ENCODE measurements around the gene PTGFR.

The PTGFR gene

DNA sequence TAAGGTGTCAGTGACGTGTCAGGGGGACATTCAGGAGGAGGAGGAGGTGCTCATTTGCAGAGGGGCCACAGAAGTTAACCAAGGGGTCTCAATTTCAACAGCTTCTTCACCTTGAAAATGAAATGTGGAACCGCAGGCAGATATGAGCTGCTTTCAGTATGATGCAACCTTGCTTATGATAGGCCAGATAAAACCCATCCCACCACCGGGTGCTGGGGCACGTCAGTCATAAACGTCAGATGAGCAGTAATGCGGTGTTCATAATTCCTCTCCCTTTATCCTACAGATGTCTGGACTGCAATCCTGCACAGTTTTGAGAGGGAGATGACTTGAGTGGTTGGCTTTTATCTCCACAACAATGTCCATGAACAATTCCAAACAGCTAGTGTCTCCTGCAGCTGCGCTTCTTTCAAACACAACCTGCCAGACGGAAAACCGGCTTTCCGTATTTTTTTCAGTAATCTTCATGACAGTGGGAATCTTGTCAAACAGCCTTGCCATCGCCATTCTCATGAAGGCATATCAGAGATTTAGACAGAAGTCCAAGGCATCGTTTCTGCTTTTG lies 1.7 kb downstream of the PTGFR start:
- TF ChIP-seq, protein P1, sequence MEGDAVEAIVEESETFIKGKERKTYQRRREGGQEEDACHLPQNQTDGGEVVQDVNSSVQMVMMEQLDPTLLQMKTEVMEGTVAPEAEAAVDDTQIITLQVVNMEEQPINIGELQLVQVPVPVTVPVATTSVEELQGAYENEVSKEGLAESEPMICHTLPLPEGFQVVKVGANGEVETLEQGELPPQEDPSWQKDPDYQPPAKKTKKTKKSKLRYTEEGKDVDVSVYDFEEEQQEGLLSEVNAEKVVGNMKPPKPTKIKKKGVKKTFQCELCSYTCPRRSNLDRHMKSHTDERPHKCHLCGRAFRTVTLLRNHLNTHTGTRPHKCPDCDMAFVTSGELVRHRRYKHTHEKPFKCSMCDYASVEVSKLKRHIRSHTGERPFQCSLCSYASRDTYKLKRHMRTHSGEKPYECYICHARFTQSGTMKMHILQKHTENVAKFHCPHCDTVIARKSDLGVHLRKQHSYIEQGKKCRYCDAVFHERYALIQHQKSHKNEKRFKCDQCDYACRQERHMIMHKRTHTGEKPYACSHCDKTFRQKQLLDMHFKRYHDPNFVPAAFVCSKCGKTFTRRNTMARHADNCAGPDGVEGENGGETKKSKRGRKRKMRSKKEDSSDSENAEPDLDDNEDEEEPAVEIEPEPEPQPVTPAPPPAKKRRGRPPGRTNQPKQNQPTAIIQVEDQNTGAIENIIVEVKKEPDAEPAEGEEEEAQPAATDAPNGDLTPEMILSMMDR (IDR thresholded peaks at IDR 0.05; ENCODE audit: low read depth, low read length): no peak
- peak; percentile 13 to 29 for DNase-seq (ENCODE audit: low read depth in 2 of 2)
- peak overlapping the region in 1 of 2 donors; percentile 70 for H3K4me3 ChIP-seq (replicated peaks in 1 of 2; ENCODE audit: low read depth in 2 of 2, low read length in 2 of 2)

DNA sequence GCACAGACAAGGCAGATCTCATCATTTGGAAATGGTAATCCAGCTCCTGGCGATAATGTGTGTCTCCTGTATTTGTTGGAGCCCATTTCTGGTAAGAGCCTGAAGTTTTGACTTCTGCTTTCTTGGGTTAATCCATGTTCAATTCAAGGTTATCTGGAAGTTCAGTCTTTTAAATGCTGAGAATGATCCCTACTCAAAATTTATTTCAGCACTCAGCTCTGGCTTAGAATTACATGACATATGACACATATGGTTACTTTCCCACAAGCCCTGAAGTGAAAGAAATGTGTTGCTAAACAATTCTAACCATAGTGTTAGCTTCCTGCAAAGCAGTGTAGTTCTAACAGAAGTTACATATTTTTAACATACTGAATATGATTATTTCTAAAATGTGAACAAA lies 2.7 kb downstream of the PTGFR start:
- TF ChIP-seq, protein P1 (IDR thresholded peaks at IDR 0.05; ENCODE audit: low read depth, low read length): no peak
- H3K4me3 ChIP-seq (replicated peaks in 1 of 2; ENCODE audit: low read depth in 2 of 2, low read length in 2 of 2): no peak overlapping the region
- DNase-seq (ENCODE audit: low read depth in 2 of 2): peak in 1 of 2 donors; percentile 15

DNA sequence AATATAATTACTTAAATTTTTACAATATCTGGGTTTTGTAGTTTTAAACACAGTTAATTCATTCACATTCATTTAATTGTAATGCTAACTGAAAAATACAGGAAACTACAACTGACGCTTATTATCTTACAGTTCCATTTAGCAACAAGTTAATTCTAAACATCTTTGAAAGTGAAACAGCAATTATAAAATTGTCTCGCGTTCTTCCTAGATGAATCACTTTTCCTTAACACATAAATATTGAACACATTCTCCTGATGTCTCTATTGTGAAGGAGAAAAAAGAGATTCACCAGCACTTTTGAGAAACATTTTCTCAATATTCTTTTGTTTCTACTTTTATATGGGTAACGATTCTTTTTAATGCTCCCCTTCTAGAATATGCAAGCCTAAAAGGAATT lies 6.4 kb downstream of the PTGFR start:
- DNase-seq (ENCODE audit: low read depth in 2 of 2): no peak
- TF ChIP-seq, protein P1 (IDR thresholded peaks at IDR 0.05; ENCODE audit: low read depth, low read length): no peak
- no peak overlapping the region for H3K4me3 ChIP-seq (replicated peaks in 1 of 2; ENCODE audit: low read depth in 2 of 2, low read length in 2 of 2)

DNA sequence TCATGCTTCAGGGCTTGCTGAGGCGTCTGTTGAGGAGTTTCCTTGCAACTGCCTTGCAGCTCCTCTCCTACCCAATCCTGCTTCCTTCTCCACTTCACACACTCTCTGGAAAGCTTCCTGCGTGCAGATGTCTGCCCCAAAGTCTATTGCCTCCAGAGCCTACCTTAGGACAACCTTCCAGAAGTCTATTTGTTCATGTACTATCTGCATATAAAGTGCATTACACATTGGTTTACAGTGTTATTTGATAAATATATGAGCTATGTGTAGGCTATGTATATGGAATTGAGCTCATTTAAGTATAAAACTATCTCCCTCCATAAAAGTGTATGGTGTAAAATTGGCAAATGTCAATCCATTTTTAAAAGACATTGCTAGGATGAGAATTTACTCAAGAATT lies 9.8 kb downstream of the PTGFR start:
- DNase-seq (ENCODE audit: low read depth in 2 of 2): no peak
- H3K4me3 ChIP-seq (replicated peaks in 1 of 2; ENCODE audit: low read depth in 2 of 2, low read length in 2 of 2): no peak overlapping the region
- TF ChIP-seq, protein P1 (IDR thresholded peaks at IDR 0.05; ENCODE audit: low read depth, low read length): no peak

DNA sequence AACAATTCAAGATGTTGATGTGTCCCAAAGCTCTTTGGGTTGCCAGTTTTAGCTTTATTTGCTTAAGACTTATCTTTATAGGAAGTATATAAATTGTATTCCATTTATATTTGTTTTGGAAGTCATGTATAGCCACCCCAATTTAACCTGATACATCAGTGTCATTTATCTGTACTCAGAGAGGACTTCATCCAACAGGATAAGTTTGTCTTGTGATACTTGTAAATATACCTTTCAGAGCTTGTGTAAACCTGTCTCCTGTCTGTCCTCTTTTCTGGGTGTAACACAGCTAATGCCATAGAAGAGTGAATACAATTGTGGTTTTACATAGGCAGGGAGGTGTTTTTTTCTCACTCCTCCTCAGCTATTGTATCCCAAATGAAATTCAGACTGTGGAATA lies 10.4 kb downstream of the PTGFR start:
- TF ChIP-seq, protein P1 (IDR thresholded peaks at IDR 0.05; ENCODE audit: low read depth, low read length): no peak
- no peak overlapping the region for H3K4me3 ChIP-seq (replicated peaks in 1 of 2; ENCODE audit: low read depth in 2 of 2, low read length in 2 of 2)
- DNase-seq (ENCODE audit: low read depth in 2 of 2): no peak

DNA sequence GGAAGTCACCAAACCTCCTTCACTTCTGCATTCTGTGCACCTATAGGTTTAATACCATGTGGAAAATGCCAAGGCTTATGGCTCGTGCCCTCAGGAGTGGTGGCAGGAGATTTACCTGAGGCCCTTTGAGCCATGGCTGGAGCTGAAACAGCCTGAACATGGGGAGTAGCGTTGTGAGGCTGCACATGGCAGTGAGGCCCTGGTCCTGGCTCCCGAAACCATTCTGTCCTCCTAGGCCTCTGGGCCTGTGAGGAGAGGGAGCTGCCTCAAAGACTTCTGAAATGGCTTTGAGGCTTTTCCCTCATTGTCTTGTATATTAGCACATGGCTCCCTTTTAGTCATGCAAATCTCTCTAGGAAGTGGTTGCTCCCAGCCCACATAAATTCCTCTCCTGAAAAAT lies 20.6 kb downstream of the PTGFR start:
- TF ChIP-seq, protein P1 (IDR thresholded peaks at IDR 0.05; ENCODE audit: low read depth, low read length): no peak
- H3K4me3 ChIP-seq (replicated peaks in 1 of 2; ENCODE audit: low read depth in 2 of 2, low read length in 2 of 2): no peak overlapping the region
- DNase-seq (ENCODE audit: low read depth in 2 of 2): no peak

DNA sequence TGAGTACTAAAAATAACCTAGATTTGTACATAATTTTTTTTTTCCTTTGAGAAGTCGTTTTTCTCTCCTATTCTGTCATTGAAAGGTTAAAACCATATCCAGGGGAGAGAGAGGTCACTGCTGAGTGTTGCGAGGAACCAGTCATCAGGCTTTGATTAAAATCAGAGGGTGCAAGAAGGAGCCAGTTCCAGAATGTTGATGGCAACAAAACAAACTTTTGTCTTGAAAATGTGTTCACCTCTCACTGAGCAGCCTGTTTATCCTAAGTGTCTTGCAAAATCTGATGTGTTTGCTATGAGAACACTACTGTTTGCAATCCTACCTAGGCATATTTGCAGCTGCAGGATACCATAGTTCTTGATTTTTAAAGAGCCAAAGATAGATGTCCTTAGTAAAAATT lies 25.9 kb downstream of the PTGFR start:
- H3K4me3 ChIP-seq (replicated peaks in 1 of 2; ENCODE audit: low read depth in 2 of 2, low read length in 2 of 2): no peak overlapping the region
- no peak for DNase-seq (ENCODE audit: low read depth in 2 of 2)
- TF ChIP-seq, protein P1 (IDR thresholded peaks at IDR 0.05; ENCODE audit: low read depth, low read length): no peak
